Measurements from ENCODE around the gene PNPLA1.

GRCh38 chr6:36227379-36228228, 42.3 kb upstream of the PNPLA1 start:
- TF ChIP-seq CTCF (IDR thresholded peaks at IDR 0.05) (no peak), TCF7L2 (IDR thresholded peaks at IDR 0.05; ENCODE audit: low read depth, low read length) (no peak)
